HUES6 (cell line): ENCODE measurements around the gene ERG.

Experiments used
- H3K27ac ChIP-seq: 2 replicates; pipeline ENCODE4 v1.7.0; 2013; ENCODE audit warnings: low read depth, mild to moderate bottlenecking, low read length, inconsistent platforms
- H3K27me3 ChIP-seq: 2 replicates; pipeline ENCODE4 v1.6.1; 2013; ENCODE audit warnings: low read length; ENCODE audit not compliant: control insufficient read depth, insufficient read depth
- H3K36me3 ChIP-seq: 2 replicates; pipeline ENCODE4 v1.6.1; 2013; ENCODE audit warnings: low read length; ENCODE audit not compliant: control insufficient read depth, insufficient read depth
- H3K4me1 ChIP-seq: 2 replicates; pipeline ENCODE4 v1.6.1; 2013; ENCODE audit warnings: low read length; ENCODE audit not compliant: control insufficient read depth, insufficient read depth
- H3K4me3 ChIP-seq: 2 replicates; pipeline ENCODE4 v1.5.1; 2013; ENCODE audit warnings: low read depth, low read length
- H3K9ac ChIP-seq: one replicate; pipeline ENCODE4 v1.6.1; 2013; ENCODE audit warnings: mild to moderate bottlenecking, low read length
- H3K9me3 ChIP-seq: 2 replicates; pipeline ENCODE4 v1.6.1; 2013; ENCODE audit warnings: low read depth, low read length; ENCODE audit not compliant: control insufficient read depth, insufficient read depth

Gene ERG

DNA sequence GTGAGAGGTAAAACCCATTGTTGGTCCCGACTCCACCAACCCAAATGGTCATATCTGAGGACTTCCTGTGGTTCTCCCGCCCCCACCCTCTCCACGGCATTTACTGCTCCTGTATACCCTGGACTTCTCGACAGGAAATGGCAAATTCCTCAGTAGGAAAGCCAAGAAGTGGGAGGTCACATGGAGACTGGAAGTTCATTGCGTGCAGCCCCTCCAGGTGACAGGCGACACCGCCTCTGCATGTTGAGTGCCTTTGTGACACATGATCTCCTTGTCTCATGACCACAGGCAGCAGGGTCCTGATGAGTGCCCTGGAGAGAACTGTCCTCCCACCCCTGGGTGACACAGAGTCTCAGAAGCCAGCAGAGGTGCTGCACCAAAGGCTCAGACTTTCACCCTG, 24.2 kb downstream of the ERG start:
- Histone ChIP-seq H3K36me3 (no peaks in the 10 kb centered on the region), H3K27ac (no peak overlapping the region), H3K9me3 (no peaks in the 10 kb centered on the region), H3K4me3 (no peak overlapping the region), H3K27me3 (no peaks in the 10 kb centered on the region), H3K4me1 (peaks cover 23% of the 10 kb centered on the region), H3K9ac (no peak overlapping the region)

DNA sequence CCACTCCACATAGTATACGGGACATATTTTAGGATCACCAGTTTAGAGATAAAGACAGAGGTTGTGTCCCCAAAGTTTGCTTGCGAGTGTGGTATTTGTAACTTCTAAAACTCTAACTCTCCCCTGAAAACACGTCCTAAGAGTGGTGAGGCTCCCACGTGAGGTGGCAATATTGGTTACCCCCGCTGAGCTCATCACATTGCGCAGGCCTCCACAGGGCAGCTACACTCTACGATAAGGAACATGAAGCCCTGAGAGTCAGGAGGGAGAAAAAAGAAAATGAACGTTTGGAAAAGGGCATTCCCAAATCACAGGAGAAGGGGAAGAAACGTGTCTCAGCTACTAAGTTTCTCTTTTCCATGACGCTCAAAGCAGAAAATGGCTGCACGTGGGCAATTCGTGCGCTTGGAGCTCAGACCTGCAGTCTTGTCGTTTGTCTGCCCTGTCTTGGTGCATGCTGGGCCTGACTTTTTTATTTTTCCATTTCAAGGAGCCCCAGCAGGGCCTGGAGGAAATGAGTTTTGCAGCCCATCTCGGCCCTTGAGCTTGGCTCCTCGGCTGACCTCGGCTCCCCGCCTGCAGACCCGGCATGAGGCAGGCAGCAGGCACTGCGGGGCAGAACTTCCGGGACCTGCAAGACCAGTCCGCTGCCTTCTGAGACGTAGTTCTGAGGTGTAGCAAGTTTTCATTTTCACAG, 25.7 kb downstream of the ERG start:
- peaks cover 23% of the 10 kb centered on the region for H3K4me1 ChIP-seq
- H3K27ac ChIP-seq, result 0 out of 2 replicates have a peak overlapping the region, but pooled peaks have one; percentile 33
- H3K9ac ChIP-seq, result no peak overlapping the region

GRCh38 chr21:38471766-38472165, 26.5 kb downstream of the ERG start:
- Histone ChIP-seq H3K27ac (no peak overlapping the region), H3K4me1 (peaks cover 23% of the 10 kb centered on the region), H3K9me3 (no peaks in the 10 kb centered on the region; the same call in 1 of the 2 replicates), H3K9ac (no peak overlapping the region), H3K27me3 (no peaks in the 10 kb centered on the region), H3K36me3 (no peaks in the 10 kb centered on the region), H3K4me3 (no peak overlapping the region)

More for the DNA sequence above, 25.7 kb downstream of the ERG start:
- no peak overlapping the region for H3K4me3 ChIP-seq
- H3K9me3 ChIP-seq, result no peaks in the 10 kb centered on the region; the same call in 1 of the 2 replicates
- H3K36me3 ChIP-seq, result no peaks in the 10 kb centered on the region
- no peaks in the 10 kb centered on the region for H3K27me3 ChIP-seq

GRCh38 chr21:38470755-38471154, 27.5 kb downstream of the ERG start:
- no peaks in the 10 kb centered on the region; the same call in 1 of the 2 replicates for H3K9me3 ChIP-seq
- no peak overlapping the region for H3K4me3 ChIP-seq
- no peaks in the 10 kb centered on the region for H3K27me3 ChIP-seq
- H3K36me3 ChIP-seq, result no peaks in the 10 kb centered on the region
- H3K27ac ChIP-seq, result no peak overlapping the region
- H3K4me1 ChIP-seq, result peaks cover 23% of the 10 kb centered on the region
- H3K9ac ChIP-seq, result no peak overlapping the region

DNA sequence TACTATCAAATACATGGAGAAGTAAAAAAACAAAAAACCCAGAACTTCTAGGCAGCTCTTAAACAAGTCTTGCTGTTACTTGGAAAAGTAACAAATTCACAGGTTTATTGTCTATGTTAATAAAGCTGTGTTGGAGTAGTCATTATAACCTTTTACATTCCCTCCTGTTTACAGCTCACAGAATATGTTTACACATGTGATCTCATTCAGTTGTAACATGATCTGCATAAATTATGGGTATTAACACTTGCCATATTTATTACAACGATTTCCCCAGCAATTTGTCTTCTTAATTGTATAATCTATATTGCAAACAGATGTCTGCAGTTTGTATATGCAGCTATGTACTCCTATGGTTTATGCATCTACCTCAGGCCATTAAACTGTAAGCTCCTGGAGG, 28.6 kb downstream of the ERG start:
- Histone ChIP-seq H3K9me3 (no peaks in the 10 kb centered on the region; the same call in 1 of the 2 replicates), H3K9ac (no peak overlapping the region), H3K4me1 (peaks cover 16% of the 10 kb centered on the region), H3K27me3 (no peaks in the 10 kb centered on the region), H3K27ac (no peak overlapping the region), H3K4me3 (no peak overlapping the region), H3K36me3 (no peaks in the 10 kb centered on the region)

- H3K9ac ChIP-seq, result no peak overlapping the region
- H3K9me3 ChIP-seq, result no peaks in the 10 kb centered on the region; the same call in 1 of the 2 replicates
- peaks cover 13% of the 10 kb centered on the region for H3K4me1 ChIP-seq
- no peak overlapping the region for H3K27ac ChIP-seq
- no peak overlapping the region for H3K4me3 ChIP-seq
- no peaks in the 10 kb centered on the region for H3K36me3 ChIP-seq
- no peaks in the 10 kb centered on the region for H3K27me3 ChIP-seq
Measured at GRCh38 chr21:38468989-38469388, 29.3 kb downstream of the ERG start.

DNA sequence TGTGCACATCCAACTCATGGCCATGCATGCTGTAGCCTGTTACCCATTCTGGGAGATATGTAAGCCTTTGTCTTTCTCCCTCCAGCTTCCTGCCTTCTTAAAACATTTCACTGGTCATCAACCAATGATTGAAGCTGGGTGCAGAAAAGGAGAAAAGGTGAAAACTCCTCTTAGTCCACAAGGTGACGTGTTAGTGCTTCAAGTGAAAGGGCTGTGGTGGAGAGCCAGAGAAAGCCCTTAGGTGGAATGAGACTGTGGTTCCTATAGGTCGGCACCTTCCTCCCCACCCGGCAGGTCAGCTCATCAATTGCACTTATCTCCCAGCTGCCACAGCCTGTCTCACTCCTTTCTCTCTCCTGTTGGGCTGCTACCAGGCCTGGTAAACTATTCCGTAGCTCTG, 30.4 kb downstream of the ERG start:
- H3K4me1 ChIP-seq, result peaks cover 6% of the 10 kb centered on the region
- H3K36me3 ChIP-seq, result no peaks in the 10 kb centered on the region
- no peak overlapping the region for H3K27ac ChIP-seq
- no peaks in the 10 kb centered on the region for H3K27me3 ChIP-seq
- no peak overlapping the region for H3K4me3 ChIP-seq
- no peak overlapping the region for H3K9ac ChIP-seq
- no peaks in the 10 kb centered on the region; the same call in 1 of the 2 replicates for H3K9me3 ChIP-seq

DNA sequence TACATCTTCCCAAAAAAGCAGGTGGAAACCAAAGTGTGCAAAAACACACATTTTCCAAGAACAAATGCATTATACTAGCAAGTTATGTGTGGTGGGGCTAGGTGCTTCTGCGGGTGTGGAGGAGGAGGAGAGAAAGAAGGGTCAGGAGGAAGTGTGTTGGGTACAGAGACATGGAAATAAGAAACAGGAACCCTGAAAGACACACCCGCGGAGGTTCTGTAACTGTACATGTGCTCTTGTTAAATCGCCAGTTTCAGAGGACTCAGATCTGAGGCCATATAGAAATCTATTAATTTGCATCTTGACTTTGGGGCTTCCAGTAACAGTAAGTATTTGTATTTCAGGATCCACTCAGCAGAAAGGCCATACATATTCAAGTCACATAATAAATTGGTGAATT, 30.9 kb downstream of the ERG start:
- H3K4me3 ChIP-seq, result no peak overlapping the region
- H3K36me3 ChIP-seq, result no peaks in the 10 kb centered on the region
- H3K27ac ChIP-seq, result no peak overlapping the region
- H3K27me3 ChIP-seq, result no peaks in the 10 kb centered on the region
- no peak overlapping the region for H3K9ac ChIP-seq
- 0 out of 2 replicates have a peak, but pooled peaks cover under 1% of the 10 kb centered on the region for H3K4me1 ChIP-seq
- H3K9me3 ChIP-seq, result no peaks in the 10 kb centered on the region; the same call in 1 of the 2 replicates

DNA sequence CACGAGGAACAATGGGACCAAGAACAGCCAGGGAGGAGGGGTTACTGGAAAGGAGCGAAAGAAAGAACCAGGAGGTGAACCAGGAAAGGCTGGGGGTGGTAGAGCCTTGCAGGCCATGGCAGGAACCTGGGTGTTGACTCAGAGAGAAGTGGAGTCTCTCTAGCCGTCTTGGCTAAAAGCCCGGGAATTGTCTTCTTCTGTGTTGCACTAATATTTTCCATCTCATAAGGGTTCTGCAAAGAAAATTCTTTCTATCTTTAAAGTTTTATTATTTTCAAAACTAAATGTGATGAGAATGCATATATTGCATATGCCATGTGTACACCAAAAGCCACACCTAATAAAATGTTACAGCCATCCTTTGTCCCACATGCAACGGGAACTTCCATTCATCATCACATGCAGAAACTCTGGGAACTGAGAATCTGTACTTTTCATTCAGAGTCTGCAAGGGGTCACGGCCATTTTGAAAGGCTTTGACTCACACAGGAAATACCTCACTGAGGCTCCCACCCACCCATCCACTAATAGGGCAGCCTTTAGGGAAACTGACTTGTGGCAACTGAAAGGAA, 38.0 kb downstream of the ERG start:
- H3K27me3 ChIP-seq, result no peaks in the 10 kb centered on the region
- no peak overlapping the region for H3K27ac ChIP-seq
- H3K36me3 ChIP-seq, result no peaks in the 10 kb centered on the region
- peaks cover 5% of the 10 kb centered on the region; the same call in 1 of the 2 replicates for H3K9me3 ChIP-seq
- no peak overlapping the region for H3K4me3 ChIP-seq
- H3K4me1 ChIP-seq, result no peaks in the 10 kb centered on the region
- H3K9ac ChIP-seq, result no peak overlapping the region

GRCh38 chr21:38459490-38459889, 38.8 kb downstream of the ERG start:
- Histone ChIP-seq H3K4me3 (no peak overlapping the region), H3K36me3 (no peaks in the 10 kb centered on the region), H3K27me3 (no peaks in the 10 kb centered on the region), H3K9ac (no peak overlapping the region), H3K27ac (no peak overlapping the region), H3K9me3 (peaks cover 5% of the 10 kb centered on the region; the same call in 1 of the 2 replicates), H3K4me1 (peaks cover under 1% of the 10 kb centered on the region; the same call in 1 of the 2 replicates)

GRCh38 chr21:38455403-38455802, 42.9 kb downstream of the ERG start:
- no peak overlapping the region for H3K9ac ChIP-seq

More at GRCh38 chr21:38455403-38455802, 42.9 kb downstream of the ERG start:
- H3K4me3 ChIP-seq, result no peak overlapping the region
- H3K27me3 ChIP-seq, result no peaks in the 10 kb centered on the region
- no peaks in the 10 kb centered on the region for H3K36me3 ChIP-seq
- H3K9me3 ChIP-seq, result no peaks in the 10 kb centered on the region
- peaks cover 4% of the 10 kb centered on the region; the same call in 1 of the 2 replicates for H3K4me1 ChIP-seq
- no peak overlapping the region for H3K27ac ChIP-seq
